HUDEP-2 (cell line): ENCODE results near the gene SEC22A.
A peak's percentile ranks its signal among the peaks of the same experiment; 100 is the strongest.

Experiments
- DNase-seq, 76 experiments: peaks; one replicate each; lab custom pipeline; 2025; ENCODE audit not compliant: unreplicated experiment in 76 of 76; lab: John Stamatoyannopoulos, UW

SEC22A gene

GRCh38 chr3:123262226-123262625 lies 60.5 kb downstream of the SEC22A start:
- no peak for DNase-seq

GRCh38 chr3:123262868-123263267 lies 61.1 kb downstream of the SEC22A start:
- DNase-seq: no peak

- no peak for DNase-seq
Measured at GRCh38 chr3:123263941-123264340, 62.2 kb downstream of the SEC22A start.

GRCh38 chr3:123267821-123268220 lies 66.1 kb downstream of the SEC22A start:
- peak in 38 of 76 experiments; percentile 1 to 78 (median 40) for DNase-seq

- DNase-seq: no peak
Measured at GRCh38 chr3:123270818-123271217, 69.1 kb downstream of the SEC22A start.

- no peak for DNase-seq
Measured at GRCh38 chr3:123271466-123272159, 69.9 kb downstream of the SEC22A start.

GRCh38 chr3:123272547-123272946 lies 70.8 kb downstream of the SEC22A start:
- DNase-seq: no peak

- DNase-seq: no peak
Measured at GRCh38 chr3:123275691-123276090, 73.9 kb downstream of the SEC22A start.

- no peak for DNase-seq
Measured at GRCh38 chr3:123276346-123277006, 74.7 kb downstream of the SEC22A start.

GRCh38 chr3:123277106-123277505 lies 75.4 kb downstream of the SEC22A start:
- DNase-seq: no peak

GRCh38 chr3:123278446-123278845 lies 76.7 kb downstream of the SEC22A start:
- no peak for DNase-seq

GRCh38 chr3:123279121-123279520 lies 77.4 kb downstream of the SEC22A start:
- no peak for DNase-seq

- DNase-seq: no peak
Measured at GRCh38 chr3:123281406-123281805, 79.7 kb downstream of the SEC22A start.

GRCh38 chr3:123281929-123282328 lies 80.2 kb downstream of the SEC22A start:
- DNase-seq: no peak

- DNase-seq: no peak
Measured at GRCh38 chr3:123282461-123282860, 80.7 kb downstream of the SEC22A start.

GRCh38 chr3:123283074-123283473 lies 81.3 kb downstream of the SEC22A start:
- no peak for DNase-seq

GRCh38 chr3:123283657-123284398 lies 82.1 kb downstream of the SEC22A start:
- DNase-seq: no peak

GRCh38 chr3:123284399-123285010 lies 82.8 kb downstream of the SEC22A start:
- DNase-seq: no peak

GRCh38 chr3:123285066-123285465 lies 83.3 kb downstream of the SEC22A start:
- no peak for DNase-seq

- DNase-seq: no peak
Measured at GRCh38 chr3:123285479-123285878, 83.7 kb downstream of the SEC22A start.

GRCh38 chr3:123285931-123286307 lies 84.2 kb downstream of the SEC22A start:
- DNase-seq: no peak
